Endothelial cell of umbilical vein (primary cell): ENCODE measurements around the gene DTX4. TPM values are rescaled to one million over a fixed set of nuclear protein-coding genes. Genes with fewer than 3 reads are reported as not detected.
A peak's percentile ranks its signal among the peaks of the same experiment; 100 is the strongest.

Source experiments
- BruUV-seq: library from RNA; stranded (reverse); fragments of 400-500 nt; replicated peaks from 2 replicates; lab custom pipeline; 2021; lab: Mats Ljungman, UMichigan
- CTCF ChIA-PET: fragments of 300-600, 350-600 bp; sonication (Branson Sonifier 250); formaldehyde crosslinking; loops from one replicate; lab custom pipeline; 2021; ENCODE audit warnings: antibody characterized with exemption, inconsistent platforms; lab: Charles Lee
- POLR2A ChIA-PET: fragments of 300-600, 350-600 bp; sonication (Branson Sonifier 250); formaldehyde crosslinking; loops from one replicate; lab custom pipeline; 2021; ENCODE audit warnings: antibody characterized with exemption, inconsistent platforms; lab: Charles Lee
- DNase-seq: peaks from one replicate; pipeline ENCODE4 v3.0.0-alpha.2; 2011; ENCODE audit warnings: low read depth, low spot score
- FAIRE-seq: peaks from 2 replicates; lab custom pipeline; 2011; peaks lifted over from hg19 to GRCh38; lab: Jason Lieb, UNC
- H2AFZ ChIP-seq: 2 replicates; pipeline ENCODE4 v1.6.0; 2012; ENCODE audit warnings: low read depth, low read length, control low read depth, inconsistent platforms
- H3K27ac ChIP-seq: 2 replicates; pipeline ENCODE4 v1.5.1; 2011; ENCODE audit warnings: low read depth, mild to moderate bottlenecking, control low read depth, low read length, moderate library complexity; ENCODE audit not compliant: insufficient read depth
- H3K27me3 ChIP-seq, 2 experiments: 2 replicates each; pipeline versions ENCODE4 v1.6.0 to v1.6.1; 2011; ENCODE audit warnings: low read length in 2 of 2, mixed read lengths in 1 of 2; ENCODE audit not compliant: control insufficient read depth in 2 of 2, insufficient read depth in 2 of 2
- H3K36me3 ChIP-seq, 2 experiments: 2 replicates in 1 of 2; 3 replicates in 1 of 2; pipeline ENCODE4 v1.5.1; 2011; ENCODE audit warnings: low read length in 2 of 2, mild to moderate bottlenecking in 1 of 2, moderate library complexity in 1 of 2; ENCODE audit not compliant: control insufficient read depth in 2 of 2, insufficient read depth in 2 of 2; ENCODE audit errors: extremely low read depth in 1 of 2
- H3K4me1 ChIP-seq: 3 replicates; pipeline ENCODE4 v1.5.1; 2011; ENCODE audit warnings: mild to moderate bottlenecking, low read length; ENCODE audit not compliant: control insufficient read depth, insufficient read depth; ENCODE audit errors: extremely low read depth
- H3K4me2 ChIP-seq: 2 replicates; pipeline ENCODE4 v1.6.1; 2011; ENCODE audit warnings: low read length, control low read depth, mixed read lengths; ENCODE audit not compliant: insufficient read depth
- H3K4me3 ChIP-seq, 3 experiments: fragments of 200-600 bp in 1 of 3; sonication (generic), shearing (Covaris generic) in 1 of 3; replicated peaks in 1 of 3; 2 replicates each; pipeline ENCODE4 v1.5.1; 2011 to 2016; ENCODE audit warnings: control low read depth in 3 of 3, low read length in 3 of 3, mild to moderate bottlenecking in 2 of 3, inconsistent platforms in 1 of 3, low read depth in 1 of 3, moderate library complexity in 1 of 3; ENCODE audit not compliant: insufficient read depth in 1 of 3
- H3K79me2 ChIP-seq: 2 replicates; pipeline ENCODE4 v1.6.0; 2012; ENCODE audit warnings: low read length, inconsistent platforms; ENCODE audit not compliant: control insufficient read depth, insufficient read depth
- H3K9ac ChIP-seq: replicated peaks from 2 replicates; pipeline ENCODE3; 2011; ENCODE audit warnings: low read length, control low read depth; ENCODE audit not compliant: insufficient read depth; ENCODE audit errors: extremely low read depth
- H3K9me1 ChIP-seq: replicated peaks from 3 replicates; pipeline ENCODE4 v1.6.0; 2011; ENCODE audit warnings: mild to moderate bottlenecking, low read length; ENCODE audit not compliant: control insufficient read depth, insufficient read depth; ENCODE audit errors: extremely low read depth
- H3K9me3 ChIP-seq: replicated peaks from 2 replicates; pipeline ENCODE4 v1.5.1; 2012; ENCODE audit warnings: low read length, inconsistent platforms; ENCODE audit not compliant: control insufficient read depth, insufficient read depth
- H4K20me1 ChIP-seq: replicated peaks from 2 replicates; pipeline ENCODE3; 2011; ENCODE audit warnings: mild to moderate bottlenecking, low read length; ENCODE audit not compliant: control insufficient read depth, insufficient read depth; ENCODE audit errors: extremely low read depth
- EZH2 ChIP-seq: IDR thresholded peaks from 2 replicates; pipeline ENCODE4 v1.6.1; 2012; ENCODE audit warnings: borderline replicate concordance, low read depth, mild to moderate bottlenecking, moderate library complexity, low read length, inconsistent platforms; ENCODE audit not compliant: severe bottlenecking
- FOS ChIP-seq: IDR thresholded peaks from 2 replicates; pipeline ENCODE4 v1.6.1; 2011; ENCODE audit warnings: mild to moderate bottlenecking, low read length, moderate library complexity, borderline replicate concordance; ENCODE audit not compliant: insufficient read depth
- JUN ChIP-seq: IDR thresholded peaks from 2 replicates; pipeline ENCODE4 v1.6.1; 2011; ENCODE audit warnings: borderline replicate concordance, low read depth; ENCODE audit not compliant: insufficient read length, insufficient read depth
- MYC ChIP-seq: IDR thresholded peaks from one replicate; pipeline ENCODE4 v1.6.1; 2011; ENCODE audit warnings: mild to moderate bottlenecking, low read depth, low read length
- POLR2A ChIP-seq: IDR thresholded peaks from 2 replicates; pipeline ENCODE4 v1.6.1; 2012; ENCODE audit warnings: low read depth, mild to moderate bottlenecking, control low read depth, low read length
- dilution Hi-C: fragments of 300-500 bp; cut with MboI; formaldehyde crosslinking; loops from one replicate; pipeline ENCODE4 v1.15.0; 2019; ENCODE audit warnings: low sequenced_read_pairs; ENCODE audit not compliant: extremely low pct_ligation_motif_present
- intact Hi-C: fragments of 100-400 bp; cut with micrococcal nuclease; formaldehyde crosslinking; loops from one replicate; pipeline ENCODE4 v1.10.0; 2022
- polyA plus RNA-seq, 4 experiments: library from polyadenylated mRNA; depleted of rRNA in 3 of 4; stranded (reverse) in 3 of 4; unstranded in 1 of 4; fragments of >200 nt; gene quantifications; 2 replicates each; pipeline versions ENCODE4 v1.2.1 to v1.2.3, GENCODE V29; 2011 to 2012; ENCODE audit warnings: missing spikeins in 1 of 4
- total RNA-seq: library from RNA; stranded (reverse); gene quantifications from 2 replicates; pipeline ENCODE4 v1.2.3, GENCODE V29; 2021
- TF ChIP-seq, protein P1 (sequence below), 2 donors: IDR thresholded peaks; 1 replicate in 1 of 2; 2 replicates in 1 of 2; pipeline ENCODE4 v1.5.1; 2011; ENCODE audit warnings: low read length in 2 of 2, mild to moderate bottlenecking in 2 of 2, moderate library complexity in 2 of 2, control low read depth in 1 of 2, inconsistent platforms in 1 of 2, low read depth in 1 of 2; ENCODE audit not compliant: insufficient read depth in 1 of 2; ENCODE audit errors: extremely low read depth in 1 of 2
- TF ChIP-seq, protein P2 (sequence below): IDR thresholded peaks from 2 replicates; pipeline ENCODE4 v1.6.1; 2011; ENCODE audit not compliant: insufficient read depth, insufficient read length

DTX4 gene
- total and polyA plus RNA-seq, 2 donors (not counting 3 experiments of a cell fraction or from before 2014, with no cell fraction given) = 0.08 to 0.91 TPM

DNA sequence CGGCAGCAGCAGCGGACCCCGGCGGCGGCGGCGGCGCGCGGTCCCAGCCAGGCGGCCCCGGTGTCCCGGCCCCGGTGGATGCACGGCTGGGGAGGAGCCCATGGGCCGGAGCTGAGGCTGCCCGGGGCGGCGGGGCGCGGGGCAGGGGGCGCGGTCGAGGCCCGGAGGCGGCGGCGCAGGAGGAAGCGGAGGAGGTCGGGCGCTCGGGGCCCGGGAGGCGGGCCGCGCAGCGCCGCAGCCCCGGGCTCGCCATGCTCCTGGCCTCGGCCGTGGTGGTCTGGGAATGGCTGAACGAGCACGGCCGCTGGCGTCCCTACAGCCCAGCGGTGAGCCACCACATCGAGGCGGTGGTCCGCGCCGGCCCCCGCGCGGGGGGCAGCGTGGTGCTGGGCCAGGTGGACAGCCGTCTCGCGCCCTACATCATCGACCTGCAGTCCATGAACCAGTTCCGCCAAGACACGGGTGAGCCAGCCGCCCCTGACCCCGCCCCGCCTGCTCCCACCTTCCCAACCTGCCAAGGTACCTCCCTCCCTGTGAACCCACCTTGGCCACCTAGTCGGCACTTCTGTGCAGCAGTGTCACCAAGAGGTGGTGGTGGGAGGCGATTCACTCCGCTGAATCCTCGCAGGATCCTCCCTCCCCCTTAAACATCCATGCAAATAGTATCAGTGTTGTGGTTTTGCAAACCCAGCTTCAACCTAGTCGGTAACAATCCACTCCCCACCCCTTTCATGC is 580 bp downstream of the DTX4 start:
- Histone ChIP-seq H3K9ac (no peak overlapping the region), H3K27me3 (peaks cover 34 to 38% of the 10 kb centered on the region in 2 experiments), H3K9me1 (no peaks in the 10 kb centered on the region), H3K79me2 (no peaks in the 10 kb centered on the region), H3K4me1 (peaks cover 8% of the 10 kb centered on the region), H4K20me1 (no peaks in the 10 kb centered on the region), H3K27ac (no peak overlapping the region), H3K36me3 (no peaks in the 10 kb centered on the region), H3K4me2 (peak overlapping the region; percentile 60), H3K4me3 (peak overlapping the region in 2 of 3 experiments; percentile 22 to 36), H3K9me3 (no peaks in the 10 kb centered on the region), H2AFZ (peak overlapping the region; percentile 82)
- ChIA-PET CTCF (interaction anchor here (0.6 to 5.0 kb wide), 36 partner anchors 8 to 508 kb away, joined by 3 to 143 read pairs (median 7); partner anchors contain the start of genes FAM111A, FAM111B and MPEG1), POLR2A (no interaction called here)
- DNase-seq (no peak), FAIRE-seq (no peak)
- dilution Hi-C loops (no loop called here), intact Hi-C loops (no loop called here)
- TF ChIP-seq, protein P1, sequence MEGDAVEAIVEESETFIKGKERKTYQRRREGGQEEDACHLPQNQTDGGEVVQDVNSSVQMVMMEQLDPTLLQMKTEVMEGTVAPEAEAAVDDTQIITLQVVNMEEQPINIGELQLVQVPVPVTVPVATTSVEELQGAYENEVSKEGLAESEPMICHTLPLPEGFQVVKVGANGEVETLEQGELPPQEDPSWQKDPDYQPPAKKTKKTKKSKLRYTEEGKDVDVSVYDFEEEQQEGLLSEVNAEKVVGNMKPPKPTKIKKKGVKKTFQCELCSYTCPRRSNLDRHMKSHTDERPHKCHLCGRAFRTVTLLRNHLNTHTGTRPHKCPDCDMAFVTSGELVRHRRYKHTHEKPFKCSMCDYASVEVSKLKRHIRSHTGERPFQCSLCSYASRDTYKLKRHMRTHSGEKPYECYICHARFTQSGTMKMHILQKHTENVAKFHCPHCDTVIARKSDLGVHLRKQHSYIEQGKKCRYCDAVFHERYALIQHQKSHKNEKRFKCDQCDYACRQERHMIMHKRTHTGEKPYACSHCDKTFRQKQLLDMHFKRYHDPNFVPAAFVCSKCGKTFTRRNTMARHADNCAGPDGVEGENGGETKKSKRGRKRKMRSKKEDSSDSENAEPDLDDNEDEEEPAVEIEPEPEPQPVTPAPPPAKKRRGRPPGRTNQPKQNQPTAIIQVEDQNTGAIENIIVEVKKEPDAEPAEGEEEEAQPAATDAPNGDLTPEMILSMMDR (IDR thresholded peaks at IDR 0.05; ENCODE audit: extremely low read depth in 1 of 2, insufficient read depth in 1 of 2, low read depth in 1 of 2, low read length in 2 of 2) = no peak
- TF ChIP-seq JUN (no peak), EZH2 (peak; percentile 96), POLR2A (no peak), MYC (no peak), FOS (no peak)
- TF ChIP-seq, protein P2, sequence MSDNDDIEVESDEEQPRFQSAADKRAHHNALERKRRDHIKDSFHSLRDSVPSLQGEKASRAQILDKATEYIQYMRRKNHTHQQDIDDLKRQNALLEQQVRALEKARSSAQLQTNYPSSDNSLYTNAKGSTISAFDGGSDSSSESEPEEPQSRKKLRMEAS = no peak
- BruUV-seq = no TSS peak
